SU-DHL-6 (cell line): ENCODE data around the gene CLASP1.

Experiments used
- H2AFZ ChIP-seq: fragments of 200-600 bp; sonication (generic); 2 replicates; pipeline ENCODE4 v1.6.1; 2014; ENCODE audit warnings: low read depth, mild to moderate bottlenecking, moderate library complexity, mixed read lengths, antibody characterized with exemption, low read length; ENCODE audit not compliant: severe bottlenecking
- H3F3A ChIP-seq: fragments of 200-600 bp; shearing (Covaris generic); 2 replicates; pipeline ENCODE4 v1.6.0; 2016; ENCODE audit warnings: antibody characterized with exemption, mild to moderate bottlenecking; ENCODE audit not compliant: insufficient read depth
- H3K27ac ChIP-seq: fragments of 200-600 bp; sonication (generic); 2 replicates; pipeline ENCODE4 v1.5.1; 2016; ENCODE audit warnings: low read depth, mild to moderate bottlenecking, low read length, moderate library complexity, mixed read lengths
- H3K27me3 ChIP-seq: fragments of 200-600 bp; sonication (generic), shearing (Covaris generic); 2 replicates; pipeline ENCODE4 v1.6.0; 2014; ENCODE audit warnings: mild to moderate bottlenecking, low read length
- H3K36me3 ChIP-seq: fragments of 200-600 bp; sonication (generic); 2 replicates; pipeline ENCODE4 v1.6.1; 2014; ENCODE audit warnings: mild to moderate bottlenecking, low read length, mixed read lengths
- H3K4me2 ChIP-seq: fragments of 300-600, 200-600 bp; shearing (Covaris generic), sonication (generic); 2 replicates; pipeline ENCODE4 v1.6.0; 2014; ENCODE audit warnings: low read length, low read depth, mild to moderate bottlenecking; ENCODE audit not compliant: poor library complexity, severe bottlenecking
- H3K4me3 ChIP-seq: fragments of 200-600 bp; sonication (generic); 2 replicates; pipeline ENCODE4 v1.5.1; 2014; ENCODE audit warnings: antibody characterized with exemption, low read length, mild to moderate bottlenecking, mixed read lengths; ENCODE audit not compliant: insufficient read depth, poor library complexity, severe bottlenecking
- H3K79me2 ChIP-seq: fragments of 200-600 bp; sonication (generic); 2 replicates; pipeline ENCODE4 v1.6.1; 2014; ENCODE audit warnings: mild to moderate bottlenecking, low read length, moderate library complexity; ENCODE audit not compliant: insufficient read depth
- H3K9ac ChIP-seq: fragments of 200-600 bp; sonication (generic); 2 replicates; pipeline ENCODE4 v1.7.0; 2014; ENCODE audit warnings: mild to moderate bottlenecking, low read length
- H3K9me2 ChIP-seq: fragments of 200-600 bp; sonication (generic); replicated peaks from 2 replicates; pipeline ENCODE4 v1.6.1; 2014; ENCODE audit warnings: low read length; ENCODE audit not compliant: insufficient read depth
- H3K9me3 ChIP-seq: fragments of 200-600 bp; sonication (generic); 2 replicates; pipeline ENCODE4 v1.6.1; 2014; ENCODE audit warnings: low read length, mixed read lengths; ENCODE audit not compliant: insufficient read depth
- H4K20me1 ChIP-seq: fragments of 200-600 bp; sonication (generic); 2 replicates; pipeline ENCODE4 v1.6.1; 2014; ENCODE audit warnings: low read depth, mild to moderate bottlenecking, antibody characterized with exemption, low read length, moderate library complexity, mixed read lengths
- EZH2phosphoT487 ChIP-seq: fragments of 200-600 bp; sonication (generic), shearing (Covaris generic); conservative IDR thresholded peaks from 2 replicates; pipeline ENCODE4 v1.6.1; 2018; ENCODE audit warnings: mild to moderate bottlenecking, antibody characterized with exemption, low read length, moderate library complexity, mixed read lengths
- TF ChIP-seq, protein P1 (sequence below): fragments of 200-600 bp; sonication (generic); IDR thresholded peaks from one replicate; pipeline ENCODE4 v1.5.1; 2017; ENCODE audit warnings: antibody characterized with exemption, mild to moderate bottlenecking, low read length, moderate library complexity; ENCODE audit not compliant: insufficient read depth, poor library complexity, severe bottlenecking

CLASP1 gene

DNA sequence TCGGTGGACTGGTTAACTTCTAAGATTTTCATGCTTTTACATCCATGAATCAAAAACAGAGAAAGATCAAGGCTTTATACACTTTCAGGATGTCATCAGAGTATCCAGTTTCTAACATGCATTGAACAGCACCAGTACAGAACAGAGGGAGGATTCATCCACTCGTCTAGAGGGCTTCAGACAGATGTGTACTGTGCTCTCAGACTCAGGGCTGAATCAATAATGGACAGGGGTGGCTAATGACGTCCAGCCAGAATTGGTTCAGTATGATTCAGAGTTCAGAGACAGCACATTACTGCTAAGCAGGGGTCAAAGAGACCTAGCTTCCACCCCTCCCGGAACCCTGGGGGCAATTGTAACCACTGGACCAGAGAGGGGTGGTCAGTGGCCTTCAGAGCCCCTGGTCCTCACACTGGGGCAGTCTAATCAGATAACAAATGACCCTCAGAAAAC lies 81.3 kb downstream of the CLASP1 start:
- Histone ChIP-seq H3K9ac (no peak overlapping the region), H3K9me3 (no peaks in the 10 kb centered on the region; the same call in 1 of the 2 replicates), H2AFZ (no peak overlapping the region), H3K36me3 (no peaks in the 10 kb centered on the region), H3K4me3 (no peak overlapping the region), H3K4me2 (no peak overlapping the region), H3K79me2 (peaks cover 26% of the 10 kb centered on the region), H3F3A (no peaks in the 10 kb centered on the region), H3K27ac (no peak overlapping the region), H3K9me2 (no peaks in the 10 kb centered on the region), H3K27me3 (no peaks in the 10 kb centered on the region), H4K20me1 (no peaks in the 10 kb centered on the region)
- TF ChIP-seq, protein P1, sequence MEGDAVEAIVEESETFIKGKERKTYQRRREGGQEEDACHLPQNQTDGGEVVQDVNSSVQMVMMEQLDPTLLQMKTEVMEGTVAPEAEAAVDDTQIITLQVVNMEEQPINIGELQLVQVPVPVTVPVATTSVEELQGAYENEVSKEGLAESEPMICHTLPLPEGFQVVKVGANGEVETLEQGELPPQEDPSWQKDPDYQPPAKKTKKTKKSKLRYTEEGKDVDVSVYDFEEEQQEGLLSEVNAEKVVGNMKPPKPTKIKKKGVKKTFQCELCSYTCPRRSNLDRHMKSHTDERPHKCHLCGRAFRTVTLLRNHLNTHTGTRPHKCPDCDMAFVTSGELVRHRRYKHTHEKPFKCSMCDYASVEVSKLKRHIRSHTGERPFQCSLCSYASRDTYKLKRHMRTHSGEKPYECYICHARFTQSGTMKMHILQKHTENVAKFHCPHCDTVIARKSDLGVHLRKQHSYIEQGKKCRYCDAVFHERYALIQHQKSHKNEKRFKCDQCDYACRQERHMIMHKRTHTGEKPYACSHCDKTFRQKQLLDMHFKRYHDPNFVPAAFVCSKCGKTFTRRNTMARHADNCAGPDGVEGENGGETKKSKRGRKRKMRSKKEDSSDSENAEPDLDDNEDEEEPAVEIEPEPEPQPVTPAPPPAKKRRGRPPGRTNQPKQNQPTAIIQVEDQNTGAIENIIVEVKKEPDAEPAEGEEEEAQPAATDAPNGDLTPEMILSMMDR, result no peak
- no peak for TF ChIP-seq EZH2phosphoT487

DNA sequence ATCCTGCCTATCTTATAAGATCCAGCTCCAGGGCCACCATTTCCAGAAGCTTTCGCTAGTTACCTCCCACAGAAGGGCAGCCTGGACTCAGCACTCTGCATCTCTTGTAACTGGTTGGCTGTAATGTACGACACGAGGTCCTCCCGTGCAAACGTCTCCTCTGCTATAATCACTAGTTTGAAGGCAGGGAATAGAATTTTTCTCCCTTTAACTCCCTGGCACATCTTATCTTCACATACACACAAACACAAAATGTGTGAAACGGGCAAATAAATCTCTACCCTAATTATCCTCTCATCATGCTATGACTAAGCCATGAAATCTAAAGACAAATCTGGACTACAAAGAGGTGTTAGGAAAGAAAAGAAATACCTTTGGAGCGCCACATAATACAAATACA lies 81.8 kb downstream of the CLASP1 start:
- TF ChIP-seq, protein P1, result no peak
- TF ChIP-seq EZH2phosphoT487, result no peak
- H3K4me3 ChIP-seq, result no peak overlapping the region
- no peaks in the 10 kb centered on the region for H3F3A ChIP-seq
- no peak overlapping the region for H3K27ac ChIP-seq
- H3K9ac ChIP-seq, result no peak overlapping the region
- no peaks in the 10 kb centered on the region for H4K20me1 ChIP-seq
- H3K36me3 ChIP-seq, result no peaks in the 10 kb centered on the region
- H3K9me2 ChIP-seq, result no peaks in the 10 kb centered on the region
- H3K27me3 ChIP-seq, result no peaks in the 10 kb centered on the region
- H3K4me2 ChIP-seq, result no peak overlapping the region
- H2AFZ ChIP-seq, result no peak overlapping the region
- peaks cover 26% of the 10 kb centered on the region for H3K79me2 ChIP-seq
- H3K9me3 ChIP-seq, result no peaks in the 10 kb centered on the region; the same call in 1 of the 2 replicates

DNA sequence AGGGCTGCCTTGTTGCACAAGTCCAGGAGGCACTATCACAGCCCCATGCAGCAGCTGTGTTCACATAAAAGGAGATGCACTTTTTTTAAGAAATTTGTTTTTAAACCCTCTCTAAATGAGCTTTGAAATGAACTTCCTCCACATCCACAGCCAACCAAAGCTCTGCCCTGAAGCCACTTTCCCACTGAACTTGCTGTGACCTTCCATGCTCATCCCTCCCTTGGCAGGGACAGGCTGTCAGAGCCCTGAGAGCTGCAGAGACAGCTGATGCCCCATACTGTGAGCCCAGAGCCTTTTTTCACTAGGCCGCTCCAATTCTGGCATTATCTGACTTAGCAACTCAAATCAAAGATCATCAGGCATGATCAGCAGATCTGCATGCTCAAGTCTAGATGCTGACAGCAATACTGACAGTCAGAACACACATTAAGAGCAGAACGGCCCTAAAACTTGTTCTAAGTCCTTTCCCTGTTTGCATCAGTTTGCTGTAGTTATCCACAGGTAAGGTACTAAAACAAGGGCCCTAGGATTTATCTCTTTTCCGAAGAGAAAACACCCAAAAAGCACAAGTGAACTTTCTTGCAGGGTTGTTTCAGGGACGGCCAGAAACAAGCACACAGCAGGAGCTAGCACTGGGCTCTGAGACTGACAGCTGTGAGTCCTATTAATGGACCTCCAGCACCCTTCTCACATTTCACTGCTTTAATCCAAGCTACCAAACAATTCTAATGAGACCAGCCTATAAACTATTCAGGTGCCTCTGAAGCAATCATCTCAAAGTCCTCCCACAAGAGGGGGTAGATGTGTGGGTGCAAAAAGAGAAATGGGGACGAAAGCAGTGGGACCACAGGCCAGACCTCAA lies 83.6 kb downstream of the CLASP1 start:
- Histone ChIP-seq H3K27ac (no peak overlapping the region), H3K9me2 (no peaks in the 10 kb centered on the region), H3F3A (no peaks in the 10 kb centered on the region), H2AFZ (no peak overlapping the region), H3K4me3 (no peak overlapping the region), H3K9me3 (no peaks in the 10 kb centered on the region; the same call in 1 of the 2 replicates), H3K9ac (no peak overlapping the region), H3K79me2 (peaks cover 31% of the 10 kb centered on the region), H3K4me2 (no peak overlapping the region), H3K27me3 (no peaks in the 10 kb centered on the region), H4K20me1 (no peaks in the 10 kb centered on the region), H3K36me3 (no peaks in the 10 kb centered on the region)
- TF ChIP-seq EZH2phosphoT487, result no peak
- TF ChIP-seq, protein P1, result no peak
